PC-9 (cell line): ENCODE results near the gene CABP7. TPM values are rescaled to one million over a fixed set of nuclear protein-coding genes. Genes with fewer than 3 reads are reported as not detected.

Experiments used
- BruUV-seq: library from RNA; stranded (reverse); fragments of 400-500 nt; replicated peaks from 2 replicates; lab custom pipeline; 2021; lab: Mats Ljungman, UMichigan
- CTCF ChIA-PET: fragments of 300-600 bp; sonication (Branson Sonifier 250); formaldehyde crosslinking; loops from one replicate; lab custom pipeline; 2022; ENCODE audit warnings: antibody characterized with exemption; lab: Charles Lee
- POLR2A ChIA-PET: fragments of 300-600 bp; sonication (Branson Sonifier 250); formaldehyde crosslinking; loops from one replicate; lab custom pipeline; 2022; ENCODE audit warnings: antibody characterized with exemption; ENCODE audit not compliant: unreplicated experiment; lab: Charles Lee
- DNase-seq, 2 experiments: peaks; one replicate each; pipeline versions ENCODE4 v3.0.0 to v3.0.0-alpha.2; 2015 to 2022; ENCODE audit warnings: mixed read lengths in 1 of 2
- H2AFZ ChIP-seq: fragments of 200-600 bp; sonication (generic); 2 replicates; pipeline ENCODE4 v1.8.1; 2017; ENCODE audit warnings: antibody characterized with exemption
- H3F3A ChIP-seq: fragments of 200-600 bp; sonication (generic); 2 replicates; pipeline ENCODE4 v1.8.1; 2017; ENCODE audit warnings: antibody characterized with exemption, mild to moderate bottlenecking, low read depth; ENCODE audit not compliant: insufficient read depth
- H3K27ac ChIP-seq: fragments of 200-600 bp; sonication (generic); 2 replicates; pipeline ENCODE4 v1.6.1; 2016; ENCODE audit warnings: mixed run types
- H3K27me3 ChIP-seq: fragments of 200-600 bp; sonication (generic); 2 replicates; pipeline ENCODE4 v1.6.1; 2016; ENCODE audit warnings: low read depth, mixed run types; ENCODE audit not compliant: insufficient read depth
- H3K36me3 ChIP-seq: fragments of 200-600 bp; sonication (generic); 2 replicates; pipeline ENCODE4 v1.6.1; 2016; ENCODE audit warnings: low read depth, mixed run types
- H3K4me1 ChIP-seq: fragments of 200-600 bp; sonication (generic); replicated peaks from 2 replicates; pipeline ENCODE4 v1.6.1; 2016; ENCODE audit warnings: mixed run types; ENCODE audit not compliant: insufficient read depth
- H3K4me2 ChIP-seq: fragments of 200-600 bp; sonication (generic); 2 replicates; pipeline ENCODE4 v1.6.1; 2017; ENCODE audit warnings: mixed run types
- H3K4me3 ChIP-seq: fragments of 200-600 bp; sonication (generic); 2 replicates; pipeline ENCODE4 v1.6.1; 2016; ENCODE audit warnings: mixed run types
- H3K79me2 ChIP-seq: fragments of 200-600 bp; sonication (generic); 2 replicates; pipeline ENCODE4 v1.6.1; 2017; ENCODE audit warnings: low read depth, mixed run types
- H3K9me2 ChIP-seq: fragments of 200-600 bp; sonication (generic); 2 replicates; pipeline ENCODE4 v1.8.1; 2017; ENCODE audit warnings: mild to moderate bottlenecking; ENCODE audit not compliant: insufficient read depth
- H3K9me3 ChIP-seq: fragments of 200-600 bp; sonication (generic); 2 replicates; pipeline ENCODE4 v1.8.1; 2016; ENCODE audit warnings: low read depth; ENCODE audit not compliant: insufficient read depth
- H4K20me1 ChIP-seq: fragments of 200-600 bp; sonication (generic); 2 replicates; pipeline ENCODE4 v1.8.1; 2017; ENCODE audit not compliant: insufficient read depth
- CTCF ChIP-seq: fragments of 200-600 bp; sonication (generic); conservative IDR thresholded peaks from 2 replicates; pipeline ENCODE4 v1.6.1; 2017; ENCODE audit warnings: mixed run types, antibody characterized with exemption, mild to moderate bottlenecking, moderate library complexity
- EZH2 ChIP-seq: fragments of 200-600 bp; sonication (generic); IDR thresholded peaks from 2 replicates; pipeline ENCODE4 v1.8.0; 2017; ENCODE audit warnings: antibody characterized with exemption, low read depth
- intact Hi-C: fragments of 100-400 bp; cut with micrococcal nuclease; formaldehyde crosslinking; loops from one replicate; pipeline ENCODE4 v1.10.0; 2022; ENCODE audit not compliant: unreplicated experiment
- total RNA-seq: library from RNA; stranded (reverse); gene quantifications from 2 replicates; pipeline ENCODE4 v1.2.3, GENCODE V29; 2021

CABP7 gene
- total RNA-seq, 1 experiment from 2014 or later: 0.11 TPM

- Histone ChIP-seq H3K9me2 (no peaks in the 10 kb centered on the region), H2AFZ (no peak overlapping the region), H3K27me3 (no peaks in the 10 kb centered on the region), H3K4me2 (no peak overlapping the region), H3K9me3 (no peaks in the 10 kb centered on the region), H3K36me3 (no peaks in the 10 kb centered on the region), H3K79me2 (no peaks in the 10 kb centered on the region), H3K4me3 (no peak overlapping the region), H3K4me1 (no peaks in the 10 kb centered on the region), H3F3A (no peaks in the 10 kb centered on the region), H4K20me1 (no peaks in the 10 kb centered on the region), H3K27ac (no peak overlapping the region)
- CTCF ChIA-PET: no interaction called here
- BruUV-seq: no TSS peak
- TF ChIP-seq CTCF: no peak
- no peak for TF ChIP-seq EZH2
- intact Hi-C loops: no loop called here
- POLR2A ChIA-PET: no interaction called here
- no peak for DNase-seq
These were observed 22.5 kb downstream of the CABP7 start for GRCh38 chr22:29742326-29742725.

GRCh38 chr22:29744902-29745301 is 25.1 kb downstream of the CABP7 start:
- no peak overlapping the region for H3K4me2 ChIP-seq
- no peaks in the 10 kb centered on the region for H3K79me2 ChIP-seq
- DNase-seq: no peak
- CTCF ChIA-PET: no interaction called here
- H3K9me3 ChIP-seq: no peaks in the 10 kb centered on the region
- POLR2A ChIA-PET: no interaction called here
- H3K36me3 ChIP-seq: no peaks in the 10 kb centered on the region
- intact Hi-C loops: no loop called here
- H3F3A ChIP-seq: no peaks in the 10 kb centered on the region
- no peak overlapping the region for H3K4me3 ChIP-seq
- H3K27ac ChIP-seq: no peak overlapping the region
- no peaks in the 10 kb centered on the region for H4K20me1 ChIP-seq
- no peaks in the 10 kb centered on the region for H3K27me3 ChIP-seq
- no peaks in the 10 kb centered on the region for H3K4me1 ChIP-seq
- H3K9me2 ChIP-seq: no peaks in the 10 kb centered on the region
- no peak overlapping the region for H2AFZ ChIP-seq
- no peak for TF ChIP-seq EZH2
- no peak for TF ChIP-seq CTCF
- no TSS peak for BruUV-seq

DNA sequence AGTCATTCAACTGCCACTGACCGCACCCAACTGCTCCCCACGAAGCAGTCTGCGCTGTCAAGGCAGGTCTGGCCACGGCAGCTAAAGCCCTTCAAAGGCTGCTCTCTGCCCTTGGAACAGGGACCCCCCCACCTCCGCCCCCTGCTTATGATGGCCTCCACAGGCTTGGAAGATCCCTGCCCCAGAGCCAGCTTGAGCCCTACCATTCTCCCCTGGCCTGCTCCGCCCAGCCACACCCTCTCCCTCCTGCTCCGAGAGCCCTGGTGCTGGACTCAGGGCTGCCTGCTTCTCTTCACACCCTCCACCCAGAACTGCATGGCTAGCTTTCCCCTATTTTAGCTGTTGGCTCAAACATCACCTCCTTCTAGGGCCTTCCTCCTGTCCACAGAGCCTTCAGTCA is 28.0 kb downstream of the CABP7 start:
- Histone ChIP-seq H3F3A (no peaks in the 10 kb centered on the region), H3K4me3 (no peak overlapping the region), H3K36me3 (no peaks in the 10 kb centered on the region), H3K9me3 (no peaks in the 10 kb centered on the region), H4K20me1 (no peaks in the 10 kb centered on the region), H3K79me2 (no peaks in the 10 kb centered on the region), H3K4me2 (no peak overlapping the region), H3K4me1 (no peaks in the 10 kb centered on the region), H2AFZ (no peak overlapping the region), H3K27ac (no peak overlapping the region), H3K27me3 (no peaks in the 10 kb centered on the region), H3K9me2 (no peaks in the 10 kb centered on the region)
- intact Hi-C loops: no loop called here
- BruUV-seq: no TSS peak
- no peak for DNase-seq
- POLR2A ChIA-PET: no interaction called here
- TF ChIP-seq EZH2 (no peak), CTCF (no peak)
- CTCF ChIA-PET: no interaction called here
